Ramos (cell line): ENCODE results near the gene GVQW3.

Experiments
- in situ Hi-C: fragments of 300-500 bp; cut with MboI; formaldehyde crosslinking; loops from one replicate; pipeline ENCODE4 v1.14.3; 2022; ENCODE audit warnings: low sequenced_read_pairs; ENCODE audit not compliant: unreplicated experiment

GVQW3 gene

GRCh38 chr11:76380977-76381719 is at the start of gene GVQW3, which contains the start of gene THAP12:
GVQW3 (plus strand) TSS chr11:76381323; CDS start chr11:76381829, 506 bp downstream.
THAP12 (minus strand) TSS chr11:76381132; CDS start chr11:76380836, 296 bp downstream.
- in situ Hi-C loops: no loop called here

DNA sequence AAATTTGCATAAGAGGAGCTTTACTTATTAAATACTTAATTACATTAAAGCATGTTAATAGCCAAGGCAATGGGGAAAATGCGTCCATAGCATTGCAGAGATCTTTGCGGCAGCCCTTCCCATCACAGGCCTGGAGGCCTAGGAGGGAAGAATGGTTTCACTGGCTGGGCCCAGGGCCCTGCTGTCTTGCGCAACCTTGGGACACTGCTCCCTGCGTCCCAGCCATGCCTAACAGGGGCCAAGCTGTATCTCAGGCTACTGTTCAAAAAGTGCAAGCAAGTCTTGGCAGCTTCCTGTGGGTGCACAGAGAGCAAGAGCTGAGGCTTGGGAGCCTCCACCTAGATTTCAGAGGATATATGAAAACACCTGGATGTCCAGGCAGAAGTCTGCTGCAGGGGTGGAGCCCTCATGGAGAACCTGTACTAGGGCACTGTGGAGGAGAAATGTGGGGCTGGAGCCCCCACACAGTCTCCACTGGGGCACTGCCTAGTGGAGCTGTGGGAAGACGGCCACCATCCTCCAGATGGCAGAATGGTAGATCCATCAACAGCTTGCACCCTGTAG is 46.2 kb upstream of the GVQW3 start:
- in situ Hi-C loops: no loop called here

DNA sequence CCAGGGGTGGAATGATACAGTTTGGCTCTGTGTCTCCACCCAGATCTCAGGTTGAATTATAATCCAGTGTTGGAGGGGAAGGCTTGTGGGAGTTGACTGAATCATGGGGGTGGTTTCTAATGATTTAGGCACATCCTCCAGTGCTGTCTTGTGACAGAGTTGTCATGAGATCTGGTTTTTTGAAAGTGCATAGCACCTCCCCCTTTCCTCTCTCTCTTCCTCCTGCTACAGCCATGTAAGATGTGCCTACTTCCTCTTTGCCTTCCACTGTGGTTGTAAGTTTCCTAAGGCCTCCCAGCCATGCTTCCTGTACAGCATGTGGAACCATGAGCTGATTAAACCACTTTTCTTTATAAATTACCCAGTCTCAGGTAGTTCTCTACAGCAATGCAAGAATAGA is 45.3 kb upstream of the GVQW3 start:
- in situ Hi-C loops: no loop called here

GRCh38 chr11:76336597-76336996 is 44.5 kb upstream of the GVQW3 start:
- in situ Hi-C loops: no loop called here

DNA sequence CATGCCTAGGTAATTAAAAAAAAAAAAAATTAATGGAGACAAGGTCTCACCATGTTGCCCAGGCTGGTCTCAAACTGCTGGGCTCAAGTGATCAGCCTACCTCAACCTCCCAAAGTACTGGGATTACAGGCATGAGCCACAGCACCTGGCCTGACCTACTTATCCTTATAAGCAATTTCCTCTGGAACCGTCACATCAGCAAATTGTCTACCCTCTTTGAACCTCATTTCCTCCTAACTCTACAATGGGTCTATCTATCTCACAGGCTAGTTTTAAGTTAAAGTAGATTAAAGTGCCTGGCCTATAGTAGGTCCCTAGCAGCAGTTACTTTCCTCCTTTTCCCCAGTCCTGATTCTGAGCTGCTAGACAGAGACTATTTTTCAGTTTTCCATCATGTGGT is 43.7 kb upstream of the GVQW3 start:
- in situ Hi-C loops: no loop called here

GRCh38 chr11:76337923-76338322 is 43.2 kb upstream of the GVQW3 start:
- in situ Hi-C loops: no loop called here

DNA sequence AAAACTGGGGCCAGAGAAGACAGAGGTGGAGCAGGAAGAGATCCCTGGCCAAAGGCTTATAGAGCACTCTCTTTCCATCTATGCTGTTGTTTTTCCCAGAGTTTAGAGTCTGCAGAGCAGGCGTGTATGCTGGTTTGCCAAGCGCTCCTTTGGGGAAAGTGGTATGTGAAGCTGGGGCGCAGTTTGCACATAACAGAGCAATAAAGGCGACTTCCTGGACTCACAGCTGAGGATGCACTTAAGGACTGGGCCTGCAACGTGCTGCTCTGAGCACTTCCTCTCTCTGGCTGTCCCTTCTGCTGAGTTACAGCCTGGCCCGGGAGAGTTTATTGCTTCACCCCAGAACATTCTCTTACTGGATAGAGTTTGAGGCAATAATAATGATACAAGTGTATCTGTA is 41.9 kb upstream of the GVQW3 start:
- in situ Hi-C loops: no loop called here

- in situ Hi-C loops: no loop called here
Measured at GRCh38 chr11:76347466-76347865, 33.7 kb upstream of the GVQW3 start.

- in situ Hi-C loops: no loop called here
Measured at GRCh38 chr11:76348348-76348747, 32.8 kb upstream of the GVQW3 start.

DNA sequence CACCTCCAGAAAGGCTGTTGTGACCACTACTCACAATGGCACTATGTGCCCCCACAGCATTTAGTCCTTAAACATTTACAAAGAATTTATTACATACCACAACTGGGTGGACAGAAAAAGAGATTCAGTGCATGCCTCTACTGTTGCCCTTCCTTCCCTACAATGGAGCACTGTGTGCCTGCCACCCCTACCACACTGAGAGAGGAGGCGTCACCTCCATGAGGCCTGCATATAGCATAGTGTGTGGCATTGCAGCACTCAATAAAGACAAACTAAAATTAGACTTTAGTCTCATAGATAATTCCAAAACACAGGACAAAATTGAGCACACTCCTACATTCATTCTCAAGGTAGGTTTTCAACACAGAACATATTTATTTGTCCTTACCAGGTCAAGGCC is 26.0 kb upstream of the GVQW3 start:
- in situ Hi-C loops: no loop called here

DNA sequence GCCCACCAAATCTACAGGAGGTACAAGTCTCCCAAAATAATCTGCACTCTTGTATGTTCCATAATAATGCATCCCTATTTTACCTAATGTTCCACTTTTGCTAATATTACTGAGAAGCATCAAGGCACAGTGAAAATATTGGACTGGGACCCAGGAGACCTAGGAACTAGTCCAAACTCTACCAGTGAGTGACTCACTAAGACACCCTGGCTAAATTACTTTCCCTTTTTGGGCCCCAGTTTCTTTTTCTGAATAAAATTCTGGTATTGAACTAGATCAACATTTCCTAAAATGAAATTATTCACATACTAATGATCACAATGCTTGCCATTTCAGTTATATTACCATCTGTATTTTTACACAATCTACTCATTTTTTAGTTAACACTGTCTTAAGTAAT is 19.7 kb upstream of the GVQW3 start:
- in situ Hi-C loops: no loop called here

- in situ Hi-C loops: no loop called here
Measured at GRCh38 chr11:76361776-76362175, 19.3 kb upstream of the GVQW3 start.

DNA sequence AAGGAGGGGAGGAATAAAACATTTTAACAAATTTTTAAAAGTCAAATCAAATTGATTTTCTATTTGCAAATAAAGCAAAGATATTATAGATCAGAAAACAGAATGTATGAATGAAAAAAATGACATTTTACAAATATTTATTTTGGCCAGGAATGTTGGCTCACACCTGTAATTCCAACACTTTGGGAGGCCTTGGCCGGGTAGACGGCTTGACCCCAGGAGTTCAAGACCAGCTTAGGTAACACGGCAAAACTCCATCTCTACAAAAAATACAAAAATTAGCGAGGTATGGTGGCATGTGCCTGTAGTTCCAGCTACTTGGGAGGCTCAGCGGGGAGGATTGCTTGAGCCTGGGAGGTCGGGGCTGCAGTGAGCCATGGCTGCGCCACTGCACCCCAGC is 18.4 kb upstream of the GVQW3 start:
- in situ Hi-C loops: no loop called here

DNA sequence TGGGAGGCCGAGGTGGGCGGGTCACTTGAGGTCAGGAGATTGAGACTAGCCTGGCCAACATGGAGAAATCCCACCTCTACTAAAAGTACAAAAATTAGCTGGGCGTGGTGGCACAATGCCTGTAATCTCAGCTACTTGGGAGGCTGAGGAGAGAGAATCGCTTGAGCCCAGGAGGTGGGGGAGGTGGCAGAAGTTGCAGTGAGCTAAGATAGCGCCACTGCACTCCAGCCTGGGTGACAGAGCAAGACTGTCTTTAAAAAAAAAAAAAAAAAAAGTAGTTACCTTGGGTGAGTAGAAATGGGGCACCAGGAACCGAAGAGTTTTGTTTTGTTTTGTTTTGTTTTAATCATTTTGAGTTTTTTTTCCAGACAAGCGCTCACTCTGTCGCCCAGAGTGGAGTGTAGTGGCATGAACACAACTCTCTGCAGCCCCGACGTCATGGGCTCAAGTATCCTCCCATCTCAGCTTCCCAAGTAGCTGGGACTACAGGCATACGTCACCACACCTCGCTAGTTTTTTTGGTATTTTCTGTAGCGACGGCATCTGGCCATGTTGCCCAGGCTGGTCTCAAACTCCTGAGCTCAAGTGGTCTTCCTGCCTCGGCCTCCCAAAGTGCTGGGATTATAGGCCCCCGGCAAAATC is 16.0 kb upstream of the GVQW3 start:
- in situ Hi-C loops: no loop called here

GRCh38 chr11:76368490-76368889 is 12.6 kb upstream of the GVQW3 start:
- in situ Hi-C loops: no loop called here

GRCh38 chr11:76369406-76369805 is 11.7 kb upstream of the GVQW3 start:
- in situ Hi-C loops: no loop called here

- in situ Hi-C loops: no loop called here
Measured at GRCh38 chr11:76371170-76371569, 10.0 kb upstream of the GVQW3 start.

GRCh38 chr11:76376746-76377558 is 4.2 kb upstream of the GVQW3 start:
- in situ Hi-C loops: no loop called here

- in situ Hi-C loops: no loop called here
Measured at GRCh38 chr11:76379807-76380158, 1.3 kb upstream of the GVQW3 start.

- in situ Hi-C loops: no loop called here
Measured at GRCh38 chr11:76380159-76380976, 755 bp upstream of the GVQW3 start.
